Bronchus fibroblast of lung (primary cell): Measurements from ENCODE around the gene UCHL5. TPM values are rescaled to one million over a fixed set of nuclear protein-coding genes. Genes with fewer than 3 reads are reported as not detected.

Experiments
- total RNA-seq: library from RNA; depleted of rRNA; stranded (reverse); fragments of >200 nt; gene quantifications from 2 replicates; pipeline ENCODE4 v1.2.3, GENCODE V29; 2015

Gene UCHL5, protein sequence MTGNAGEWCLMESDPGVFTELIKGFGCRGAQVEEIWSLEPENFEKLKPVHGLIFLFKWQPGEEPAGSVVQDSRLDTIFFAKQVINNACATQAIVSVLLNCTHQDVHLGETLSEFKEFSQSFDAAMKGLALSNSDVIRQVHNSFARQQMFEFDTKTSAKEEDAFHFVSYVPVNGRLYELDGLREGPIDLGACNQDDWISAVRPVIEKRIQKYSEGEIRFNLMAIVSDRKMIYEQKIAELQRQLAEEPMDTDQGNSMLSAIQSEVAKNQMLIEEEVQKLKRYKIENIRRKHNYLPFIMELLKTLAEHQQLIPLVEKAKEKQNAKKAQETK
- total RNA-seq = 19.6 and 24.0 TPM in 2 replicates

DNA sequence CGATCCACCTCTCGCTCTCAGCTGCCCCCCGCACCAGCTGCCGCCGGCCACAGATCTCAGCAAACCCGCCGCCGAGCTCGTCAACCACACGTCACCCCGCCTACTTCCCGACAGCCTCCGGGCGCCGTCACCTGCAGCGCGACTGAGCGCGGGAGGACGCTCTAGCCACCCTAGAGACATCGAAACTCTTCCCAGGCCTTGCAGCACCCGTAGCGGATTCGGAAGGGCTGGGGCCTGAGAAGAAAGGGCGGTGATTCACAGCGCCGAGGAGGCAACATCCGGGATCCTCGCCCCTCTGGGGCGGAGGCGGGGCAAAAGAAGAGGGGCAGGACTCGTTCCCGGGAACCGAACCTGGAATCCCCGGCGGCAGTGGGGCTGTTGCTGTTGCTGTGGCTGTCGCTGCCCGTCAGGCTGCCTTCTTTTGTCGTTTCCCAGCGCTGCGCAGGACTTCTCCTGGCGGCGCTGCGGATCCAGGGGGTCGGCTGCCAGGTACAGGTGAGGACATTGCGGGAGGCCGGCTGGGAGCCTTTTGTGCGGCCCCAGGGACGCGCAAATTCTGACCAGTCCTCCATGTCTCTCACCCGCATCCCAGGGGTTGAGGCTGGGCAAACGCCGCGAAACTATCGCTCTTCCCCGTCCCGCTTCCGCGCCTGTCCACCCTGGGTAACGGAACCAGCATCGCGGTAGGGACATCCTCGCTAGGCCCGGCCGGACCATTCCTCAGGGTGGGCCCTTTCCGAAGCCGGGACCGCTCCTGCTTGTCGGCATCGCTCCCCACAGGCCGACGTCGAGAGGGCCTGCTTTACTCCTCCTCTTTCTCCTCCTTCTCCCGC lies at the start of gene UCHL5, which contains the start of gene RO60:
UCHL5 (minus strand) TSS at position 79 of the 833 bp plus-strand sequence. CDS start 100 bp downstream, outside the sequence.
RO60 (plus strand) TSS at position 331 of the 833 bp plus-strand sequence. CDS start 9,443 bp downstream, outside the sequence.

DNA sequence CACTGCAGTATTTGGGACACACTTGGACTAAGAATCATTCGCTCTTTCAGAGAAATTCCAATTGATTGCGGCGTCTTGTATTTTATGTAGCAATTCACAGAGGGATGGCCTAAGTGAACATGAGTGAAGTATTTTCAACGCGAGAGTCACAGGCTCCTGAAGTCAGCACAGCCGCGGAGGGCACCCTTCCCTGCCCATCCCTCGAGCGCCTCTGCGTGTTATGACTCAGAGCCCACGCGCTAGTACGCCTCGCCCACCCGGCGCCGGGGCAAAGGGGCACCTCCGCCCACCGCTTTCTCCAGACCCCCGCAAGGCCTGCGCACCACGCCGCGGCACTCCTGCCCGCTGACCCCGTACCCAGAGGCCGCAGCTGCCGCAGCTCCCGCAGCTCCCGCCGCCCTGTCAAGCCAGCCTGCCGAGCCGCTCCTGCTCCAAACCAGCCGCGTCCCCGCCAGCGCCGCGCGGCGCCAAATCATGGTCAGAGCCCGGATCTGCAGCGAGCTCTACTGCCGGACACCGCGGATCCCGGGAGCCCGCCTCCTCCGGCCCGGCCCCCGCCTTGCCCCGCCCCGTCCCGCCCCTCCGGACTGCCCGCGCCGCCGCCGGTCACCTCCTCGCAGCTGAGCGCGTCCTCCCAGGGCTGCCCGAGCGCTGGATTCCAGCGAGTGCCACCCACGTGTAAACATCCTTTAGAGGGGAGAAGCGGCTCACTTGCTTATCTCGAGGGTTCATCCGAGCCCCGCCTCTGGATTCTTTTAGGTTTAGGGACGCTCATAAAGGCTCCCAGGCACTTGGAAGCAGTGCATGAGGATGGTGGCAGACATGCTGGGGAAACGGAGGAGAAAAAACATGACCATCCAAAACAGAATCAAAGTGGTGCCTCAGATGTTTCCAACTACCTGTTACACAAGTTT lies 46.0 kb upstream of the UCHL5 start, which contains the start of gene GLRX2:
GLRX2 (minus strand) TSS at position 508 of the 914 bp plus-strand sequence; CDS start at position 476, 32 bp downstream.

Other genes with a start within 250 kb of the UCHL5 start
- gene RO60, start 252 bp upstream of the UCHL5 start, total RNA-seq = 48.9 and 50.9 TPM in 2 replicates
- 13.1 and 13.3 TPM in 2 replicates for gene GLRX2, start 46.1 kb upstream of the UCHL5 start, total RNA-seq
- 11.4 and 11.6 TPM in 2 replicates for gene CDC73, start 62.7 kb upstream of the UCHL5 start, total RNA-seq
- 0.59 and 1.2 TPM in 2 replicates for gene B3GALT2, start 127.3 kb upstream of the UCHL5 start, total RNA-seq